HepG2 (cell line): ENCODE results near the gene ZC3H7B. TPM values are rescaled to one million over a fixed set of nuclear protein-coding genes. Genes with fewer than 3 reads are reported as not detected.

ENCODE experiments used
- ATRX ChIP-seq: sonication (generic); formaldehyde crosslinking; IDR thresholded peaks from 2 replicates; pipeline ENCODE4 v1.4.0; 2020; ENCODE audit warnings: missing genetic modification reagents, borderline replicate concordance
- FOXJ3 ChIP-seq: sonication (generic); formaldehyde crosslinking; IDR thresholded peaks from 2 replicates; pipeline ENCODE4 v1.4.0; 2020; ENCODE audit warnings: missing genetic modification reagents, mild to moderate bottlenecking, borderline replicate concordance
- FOXM1 ChIP-seq: sonication (generic); formaldehyde crosslinking; IDR thresholded peaks from 2 replicates; pipeline ENCODE4 v1.5.0; 2020; ENCODE audit warnings: missing genetic modification reagents
- FOXP1 ChIP-seq, 2 experiments: fragments of 450-650 bp in 1 of 2; IDR thresholded peaks; 2 replicates each; pipeline ENCODE4 v1.6.1; 2017 to 2018; ENCODE audit warnings: antibody characterized with exemption in 1 of 2
- GABPA ChIP-seq, 2 experiments: IDR thresholded peaks; 2 replicates each; pipeline ENCODE4 v1.6.1; 2011 to 2016; ENCODE audit warnings: low read depth in 2 of 2, low read length in 1 of 2, missing biosample characterization in 1 of 2, missing genetic modification characterization in 1 of 2
- HNF4G ChIP-seq, 2 experiments: sonication (generic) in 1 of 2; formaldehyde crosslinking in 1 of 2; IDR thresholded peaks; 2 replicates each; pipeline versions ENCODE4 v1.4.0 to v1.6.1; 2011 to 2020; ENCODE audit warnings: borderline replicate concordance in 2 of 2, low read depth in 2 of 2, mild to moderate bottlenecking in 2 of 2, low read length in 1 of 2, missing genetic modification reagents in 1 of 2, moderate library complexity in 1 of 2
- MBD4 ChIP-seq: IDR thresholded peaks from 2 replicates; pipeline ENCODE4 v1.6.1; 2012; ENCODE audit warnings: low read length, inconsistent platforms, borderline replicate concordance
- NFE2L1 ChIP-seq: sonication (generic); formaldehyde crosslinking; IDR thresholded peaks from 2 replicates; pipeline ENCODE4 v1.4.0; 2020; ENCODE audit warnings: missing genetic modification reagents, mild to moderate bottlenecking, borderline replicate concordance
- RARG ChIP-seq: sonication (generic); formaldehyde crosslinking; IDR thresholded peaks from 2 replicates; pipeline ENCODE4 v1.4.0; 2020; ENCODE audit warnings: low read depth, mild to moderate bottlenecking, missing genetic modification reagents
- SALL1 ChIP-seq: sonication (generic); formaldehyde crosslinking; IDR thresholded peaks from 2 replicates; pipeline ENCODE4 v1.8.0; 2022; ENCODE audit warnings: mild to moderate bottlenecking, missing genetic modification reagents
- SNAPC4 ChIP-seq: sonication (generic); formaldehyde crosslinking; IDR thresholded peaks from 2 replicates; pipeline ENCODE4 v1.4.0; 2020; ENCODE audit warnings: mild to moderate bottlenecking, missing genetic modification reagents
- UBTF ChIP-seq: sonication (generic); formaldehyde crosslinking; IDR thresholded peaks from 2 replicates; pipeline ENCODE4 v1.4.0; 2020; ENCODE audit warnings: mild to moderate bottlenecking, missing genetic modification reagents
- ZNF367 ChIP-seq: sonication (generic); formaldehyde crosslinking; IDR thresholded peaks from 2 replicates; pipeline ENCODE4 v1.4.0; 2020; ENCODE audit warnings: missing genetic modification reagents, borderline replicate concordance
- ZNF432 ChIP-seq: sonication (generic); formaldehyde crosslinking; IDR thresholded peaks from 2 replicates; pipeline ENCODE4 v1.5.0; 2020; ENCODE audit warnings: missing genetic modification reagents, mild to moderate bottlenecking, borderline replicate concordance
- ZNF446 ChIP-seq: sonication (generic); formaldehyde crosslinking; IDR thresholded peaks from 2 replicates; pipeline ENCODE4 v1.5.0; 2020; ENCODE audit warnings: mild to moderate bottlenecking, missing genetic modification reagents
- ZNF569 ChIP-seq: sonication (generic); formaldehyde crosslinking; IDR thresholded peaks from 2 replicates; pipeline ENCODE4 v1.5.0; 2020; ENCODE audit warnings: mild to moderate bottlenecking, missing genetic modification reagents, moderate library complexity, borderline replicate concordance
- ZNF576 ChIP-seq: sonication (generic); formaldehyde crosslinking; IDR thresholded peaks from 2 replicates; pipeline ENCODE4 v1.4.0; 2020; ENCODE audit warnings: mild to moderate bottlenecking, missing genetic modification reagents
- ZNF672 ChIP-seq: sonication (generic); formaldehyde crosslinking; IDR thresholded peaks from 2 replicates; pipeline ENCODE4 v1.8.1; 2022; ENCODE audit warnings: missing genetic modification reagents
- ZNF704 ChIP-seq: sonication (generic); formaldehyde crosslinking; IDR thresholded peaks from 2 replicates; pipeline ENCODE4 v1.8.1; 2023; ENCODE audit warnings: mild to moderate bottlenecking, inconsistent platforms, moderate library complexity, missing genetic modification reagents, borderline replicate concordance
- polyA plus RNA-seq, 8 experiments: library from polyadenylated mRNA; depleted of rRNA in 3 of 8; stranded (reverse) in 7 of 8; unstranded in 1 of 8; fragments of >200 nt; fragmentation: Illumina TruSeq in 4 of 8; extraction: Trizol in 4 of 8; gene quantifications; 2 replicates each; pipeline versions ENCODE4 v1.2.1 to v1.2.3, GENCODE V29; 2011 to 2016; ENCODE audit warnings: low read depth in 4 of 8, missing spikeins in 1 of 8, mixed read lengths in 1 of 8; ENCODE audit not compliant: insufficient read depth in 1 of 8
- total RNA-seq, 5 experiments: library from RNA; depleted of rRNA; stranded (reverse); fragments of >200 nt; fragmentation: Illumina TruSeq; extraction: Trizol; gene quantifications; 2 replicates each; pipeline ENCODE4 v1.2.3, GENCODE V29; 2016; ENCODE audit warnings: low read depth in 1 of 5

The ZC3H7B gene
- total and polyA plus RNA-seq, 2 of the 13 experiments (the other 11 are each of a cell fraction or from before 2014, with no cell fraction given): 26.4 to 37.2 TPM

- TF ChIP-seq SNAPC4 (CRISPR knock-in tag): no peak
- no peak for TF ChIP-seq ZNF432 (CRISPR knock-in tag)
- TF ChIP-seq ZNF569 (CRISPR knock-in tag): no peak
- TF ChIP-seq ATRX: no peak
- TF ChIP-seq UBTF: no peak; the same call in 1 of the 2 replicates
- no peak for TF ChIP-seq ZNF576 (CRISPR knock-in tag)
- TF ChIP-seq NFE2L1 (CRISPR knock-in tag): no peak
- no peak for TF ChIP-seq ZNF672 (CRISPR knock-in tag)
- peak; percentile 79 for TF ChIP-seq HNF4G (IDR thresholded peaks at IDR 0.05; ENCODE audit: borderline replicate concordance, low read depth, low read length)
- no peak for TF ChIP-seq HNF4G (CRISPR knock-in tag; IDR thresholded peaks at IDR 0.05; ENCODE audit: borderline replicate concordance, low read depth)
- no peak for TF ChIP-seq GABPA (IDR thresholded peaks at IDR 0.05; ENCODE audit: low read depth, low read length)
- TF ChIP-seq GABPA (CRISPR knock-in tag; IDR thresholded peaks at IDR 0.05; ENCODE audit: low read depth): no peak
- TF ChIP-seq ZNF704 (CRISPR knock-in tag): no peak
- no peak for TF ChIP-seq FOXJ3
- TF ChIP-seq ZNF367 (CRISPR knock-in tag): no peak
- no peak for TF ChIP-seq RARG (CRISPR knock-in tag)
- no peak for TF ChIP-seq MBD4
- peak; percentile 50; the same call in 1 of the 2 replicates for TF ChIP-seq SALL1 (CRISPR knock-in tag)
- TF ChIP-seq FOXP1 (IDR thresholded peaks at IDR 0.05): no peak
- no peak for TF ChIP-seq FOXP1 (CRISPR knock-in tag; IDR thresholded peaks at IDR 0.05)
- TF ChIP-seq FOXM1 (CRISPR knock-in tag): no peak
- no peak for TF ChIP-seq ZNF446 (CRISPR knock-in tag)
Observed at GRCh38 chr22:41401781-41402648, 100.7 kb downstream of the ZC3H7B start (continued).
